ENCODE data around the gene IMPA2.

GRCh38 chr18:12068950-12069320, 87.6 kb downstream of the IMPA2 start:
- TF ChIP-seq POLR2A (IDR thresholded peaks at IDR 0.05) = no peak
- no peak for TF ChIP-seq CTCF (IDR thresholded peaks at IDR 0.05)

Data from right lobe of liver (tissue), 4 donors.